HG02870 (cell line): ENCODE results near the gene MAML2.

Experiments used
- ATAC-seq: cut with Tn5 transposase; IDR thresholded peaks from one replicate; pipeline ENCODE4 v1.9.1; 2021; ENCODE audit warnings: mild to moderate bottlenecking, moderate library complexity; ENCODE audit not compliant: unreplicated experiment

MAML2 gene

DNA sequence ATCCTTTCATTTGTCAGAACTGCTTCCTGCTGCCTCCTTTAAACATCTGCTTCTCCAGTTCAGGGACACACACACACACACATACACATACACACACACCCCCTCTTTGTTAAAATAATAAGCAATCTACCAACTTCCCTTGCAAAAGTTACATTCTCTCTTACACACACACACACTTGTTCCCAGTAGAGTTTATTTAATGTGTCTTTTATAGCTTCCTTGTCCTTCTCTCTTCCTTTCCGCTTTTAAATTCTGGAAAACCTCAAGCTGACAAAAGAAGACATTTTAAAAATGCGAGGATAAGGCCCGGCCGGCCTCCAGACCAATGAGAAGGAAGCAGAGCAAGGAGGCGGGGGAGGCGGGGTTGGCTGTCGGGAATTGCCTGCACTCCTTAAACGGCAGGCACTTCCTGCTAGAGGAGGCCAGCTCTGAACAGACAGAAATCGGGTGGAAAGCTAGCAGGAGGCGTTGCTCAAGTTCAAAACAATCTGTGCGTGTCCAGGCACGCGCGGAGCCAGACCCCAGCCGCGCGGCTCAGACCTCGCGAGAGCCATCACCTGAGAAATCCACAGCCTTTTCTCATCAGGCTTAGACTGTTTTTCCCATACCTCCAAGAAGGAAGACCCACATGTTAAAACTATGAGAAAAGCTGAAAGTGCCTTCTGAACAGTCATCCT lies 99.9 kb downstream of the MAML2 start:
- peak; percentile 89 for ATAC-seq

DNA sequence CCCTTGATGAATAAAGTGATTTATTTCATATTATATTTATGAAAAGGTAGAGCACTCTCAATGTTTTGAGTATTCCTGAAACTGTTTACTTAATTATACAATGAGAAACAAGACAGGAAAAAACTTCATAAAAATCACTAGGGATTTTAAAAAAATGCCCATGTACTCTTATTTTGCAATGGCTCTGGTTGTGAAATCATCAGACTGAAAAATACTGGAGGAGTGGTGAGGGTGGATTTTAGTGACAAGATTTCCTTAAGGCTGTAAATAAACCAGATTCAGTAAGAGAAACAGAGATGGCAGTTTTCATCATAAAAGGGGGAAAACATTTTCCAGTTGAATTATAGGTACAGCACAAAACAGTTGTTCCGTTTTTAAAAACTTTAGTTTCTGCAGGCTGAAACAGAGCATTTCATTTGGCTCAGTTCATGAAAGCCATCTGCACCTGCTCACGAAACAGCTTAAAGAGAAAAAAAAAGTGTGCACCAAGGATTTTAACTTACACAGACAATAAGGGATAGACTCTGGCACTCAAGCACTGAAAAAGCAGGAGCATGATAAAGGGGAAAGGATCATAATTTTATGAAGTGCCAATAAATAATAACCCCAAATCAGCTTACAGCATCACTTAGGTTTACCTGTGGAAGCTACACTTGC lies 100.7 kb downstream of the MAML2 start:
- no peak for ATAC-seq

DNA sequence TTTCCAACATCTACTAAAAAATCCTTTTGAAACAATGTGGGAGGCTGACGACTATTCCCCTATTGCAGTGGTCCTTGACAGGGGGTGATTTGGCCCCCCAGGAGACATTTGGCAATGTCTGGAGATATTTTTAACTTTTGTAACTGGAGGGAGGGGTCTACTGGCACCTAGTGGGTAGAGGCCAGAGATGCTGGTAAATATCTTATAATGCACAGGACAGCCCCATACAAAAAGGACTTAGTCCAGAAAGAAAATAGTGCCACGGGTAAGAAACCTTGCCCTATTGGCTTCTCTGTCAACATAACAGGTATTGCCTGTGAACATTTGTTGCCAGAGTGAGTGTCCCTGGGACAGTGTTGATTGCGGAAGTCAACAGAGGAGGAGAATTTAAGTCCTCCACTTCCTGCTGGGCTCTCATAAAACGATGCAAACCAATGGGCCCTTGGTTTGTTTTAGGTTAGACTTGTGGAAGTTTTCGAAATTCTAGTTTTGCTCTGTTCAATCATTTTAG lies 101.6 kb downstream of the MAML2 start:
- no peak for ATAC-seq

DNA sequence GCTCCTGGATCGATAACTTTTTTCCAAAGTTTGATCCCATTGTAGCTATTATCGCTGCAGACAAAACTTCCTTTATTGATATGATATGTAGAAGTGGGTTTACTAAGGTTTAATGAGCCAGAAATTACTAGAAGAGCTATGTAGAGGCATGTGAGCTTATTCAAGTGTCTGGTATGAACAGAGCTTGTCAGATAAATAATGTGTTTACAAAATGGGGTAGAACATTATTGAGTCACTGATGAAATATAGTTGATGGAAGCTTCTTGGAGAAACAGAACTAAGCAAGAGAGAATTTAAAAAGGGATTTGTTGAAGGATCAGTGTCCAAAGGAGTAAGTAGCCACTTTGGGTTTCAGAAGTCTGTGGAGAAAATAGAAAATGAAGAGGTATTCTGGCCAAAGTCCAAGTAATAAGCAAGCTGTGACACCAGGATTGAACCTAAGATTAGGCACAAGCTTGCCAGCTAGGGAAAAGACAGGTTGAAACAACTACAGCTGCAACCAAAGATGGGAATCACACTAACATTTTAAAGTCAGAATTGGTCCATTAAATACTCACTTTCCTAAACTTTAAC lies 104.3 kb downstream of the MAML2 start:
- no peak for ATAC-seq

GRCh38 chr11:96237766-96238266 lies 105.2 kb downstream of the MAML2 start:
- no peak for ATAC-seq

GRCh38 chr11:96235751-96236150 lies 107.2 kb downstream of the MAML2 start:
- peak; percentile 99 for ATAC-seq

DNA sequence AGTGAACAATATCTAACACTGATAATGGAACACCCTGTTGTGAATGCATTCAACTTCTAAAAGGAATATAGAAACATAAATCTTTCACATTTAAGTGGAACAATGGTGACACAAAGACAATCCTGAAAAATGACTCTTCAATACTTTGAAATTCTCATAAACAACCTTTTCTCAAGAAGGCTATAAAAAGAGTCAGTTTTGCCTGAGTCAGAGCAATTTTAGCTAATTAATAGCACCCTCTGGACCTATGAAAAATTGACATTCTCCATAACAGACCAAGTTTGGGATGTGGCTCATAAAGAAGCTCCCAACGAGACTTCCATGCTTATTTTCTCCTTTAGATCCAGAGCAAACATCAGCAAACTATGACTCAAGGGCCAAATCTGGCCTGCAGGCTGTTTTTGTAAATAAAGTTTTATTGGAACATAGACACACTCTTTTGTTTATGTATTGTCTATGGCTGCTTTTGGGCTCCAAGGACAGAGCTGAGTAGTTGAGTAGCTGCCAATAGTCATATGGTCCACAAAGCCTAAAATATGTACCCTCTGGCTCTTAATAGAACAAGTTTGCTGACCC lies 108.0 kb downstream of the MAML2 start:
- ATAC-seq = no peak

- no peak for ATAC-seq
Observed at GRCh38 chr11:96232132-96232531, 110.9 kb downstream of the MAML2 start.

- no peak for ATAC-seq
Observed at GRCh38 chr11:96230686-96231085, 112.3 kb downstream of the MAML2 start.

DNA sequence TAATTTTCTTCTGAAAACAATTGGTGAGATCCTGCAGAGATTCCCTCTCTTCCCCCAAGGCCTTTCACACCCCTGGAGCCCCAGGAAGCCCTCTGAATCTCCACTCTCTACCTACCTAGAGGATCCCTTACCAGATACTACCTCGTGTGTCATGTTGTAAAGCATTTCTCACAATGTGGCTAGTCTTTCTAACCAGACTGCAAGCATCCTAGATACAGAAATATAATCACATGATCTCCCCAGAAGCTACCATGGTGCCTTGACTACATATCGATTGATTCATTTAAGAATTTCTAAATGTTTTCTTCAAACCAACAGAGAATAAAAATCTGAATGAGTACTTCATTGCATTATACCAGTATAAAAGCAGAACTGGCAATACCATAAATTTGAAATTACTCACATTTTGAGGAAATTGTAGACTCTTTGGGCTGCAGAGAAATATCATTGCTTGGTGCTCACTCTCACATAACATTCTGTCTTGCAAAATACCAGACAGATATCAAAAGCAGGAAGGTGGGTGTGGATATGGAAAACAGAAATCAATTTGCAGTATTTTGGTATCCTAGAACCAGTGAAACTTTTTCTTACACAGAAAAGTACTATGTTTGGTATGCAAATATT lies 113.5 kb downstream of the MAML2 start:
- no peak for ATAC-seq

DNA sequence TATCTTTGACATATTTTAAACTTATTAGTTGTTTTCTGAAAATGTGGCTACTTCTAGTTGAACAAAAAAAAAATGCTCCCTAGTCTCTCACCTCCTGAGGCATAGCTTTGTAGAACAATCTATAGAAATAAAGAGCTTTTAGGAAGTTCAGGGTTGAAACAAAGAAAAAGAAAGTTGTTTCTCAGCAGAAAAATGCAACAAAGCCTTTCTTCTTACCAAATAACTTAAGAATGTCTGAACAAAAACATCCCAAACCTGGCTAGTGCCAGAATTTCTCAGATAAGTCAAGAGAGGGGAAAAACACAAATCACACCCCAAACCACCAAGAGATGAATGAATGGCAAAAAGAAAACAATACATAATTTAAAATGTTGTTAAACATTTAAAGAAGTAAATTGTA lies 114.1 kb downstream of the MAML2 start:
- no peak for ATAC-seq

DNA sequence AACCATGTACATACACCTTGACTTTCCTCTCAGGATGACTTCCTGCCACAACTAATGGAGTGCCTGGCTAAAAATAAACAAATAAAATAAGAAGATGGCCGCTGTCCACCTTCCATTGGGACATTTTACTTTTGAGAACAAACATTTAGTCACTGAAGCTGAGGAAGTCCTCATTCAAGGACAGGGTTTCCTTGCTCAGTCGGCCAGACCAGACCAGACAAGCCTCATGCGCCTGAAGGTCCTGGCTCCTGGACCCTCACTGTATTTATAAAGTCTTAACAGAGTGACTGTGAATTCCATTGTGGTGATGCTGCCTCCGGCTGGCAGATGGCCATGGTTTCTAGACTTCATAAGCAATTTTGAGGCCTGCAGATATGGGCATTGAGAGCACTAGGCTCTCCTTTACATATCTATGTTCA lies 114.5 kb downstream of the MAML2 start:
- no peak for ATAC-seq

DNA sequence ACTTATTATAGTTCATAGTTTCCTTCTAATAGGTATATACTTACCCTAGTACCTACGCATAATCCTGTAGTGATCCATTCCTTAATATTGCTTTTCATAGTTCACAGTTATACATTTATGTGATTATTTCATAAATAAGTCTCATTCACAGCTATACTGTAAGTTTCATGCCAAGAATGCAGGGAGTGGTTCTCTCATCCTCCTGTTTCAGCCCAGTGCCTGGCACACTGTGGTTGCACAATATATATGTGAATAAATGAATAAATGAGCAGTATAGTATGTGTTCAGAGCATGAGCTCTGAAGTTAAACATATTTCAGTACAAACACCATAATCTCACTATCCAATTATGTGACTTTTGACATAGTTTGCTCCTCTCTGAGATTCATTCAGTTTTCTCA lies 115.8 kb downstream of the MAML2 start:
- no peak for ATAC-seq

DNA sequence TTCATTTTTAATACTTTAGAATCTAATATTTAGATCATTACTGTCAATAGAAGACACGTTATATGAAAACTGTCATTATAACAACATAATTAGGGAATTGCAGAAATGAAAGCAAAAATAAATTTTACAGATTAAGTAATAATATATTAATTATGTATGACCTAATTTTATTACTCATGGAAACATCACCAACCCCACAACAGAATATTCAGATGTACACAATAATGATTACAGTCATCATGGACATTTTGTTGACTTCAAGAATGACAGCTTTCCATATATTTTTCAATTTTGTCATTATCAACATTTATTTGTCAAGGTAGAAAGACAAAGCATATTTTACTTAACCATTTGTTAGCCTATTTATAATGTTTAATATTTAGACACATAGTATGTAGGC lies 119.9 kb downstream of the MAML2 start:
- ATAC-seq = no peak

- ATAC-seq = no peak
Observed at GRCh38 chr11:96222102-96222501, 120.9 kb downstream of the MAML2 start.

DNA sequence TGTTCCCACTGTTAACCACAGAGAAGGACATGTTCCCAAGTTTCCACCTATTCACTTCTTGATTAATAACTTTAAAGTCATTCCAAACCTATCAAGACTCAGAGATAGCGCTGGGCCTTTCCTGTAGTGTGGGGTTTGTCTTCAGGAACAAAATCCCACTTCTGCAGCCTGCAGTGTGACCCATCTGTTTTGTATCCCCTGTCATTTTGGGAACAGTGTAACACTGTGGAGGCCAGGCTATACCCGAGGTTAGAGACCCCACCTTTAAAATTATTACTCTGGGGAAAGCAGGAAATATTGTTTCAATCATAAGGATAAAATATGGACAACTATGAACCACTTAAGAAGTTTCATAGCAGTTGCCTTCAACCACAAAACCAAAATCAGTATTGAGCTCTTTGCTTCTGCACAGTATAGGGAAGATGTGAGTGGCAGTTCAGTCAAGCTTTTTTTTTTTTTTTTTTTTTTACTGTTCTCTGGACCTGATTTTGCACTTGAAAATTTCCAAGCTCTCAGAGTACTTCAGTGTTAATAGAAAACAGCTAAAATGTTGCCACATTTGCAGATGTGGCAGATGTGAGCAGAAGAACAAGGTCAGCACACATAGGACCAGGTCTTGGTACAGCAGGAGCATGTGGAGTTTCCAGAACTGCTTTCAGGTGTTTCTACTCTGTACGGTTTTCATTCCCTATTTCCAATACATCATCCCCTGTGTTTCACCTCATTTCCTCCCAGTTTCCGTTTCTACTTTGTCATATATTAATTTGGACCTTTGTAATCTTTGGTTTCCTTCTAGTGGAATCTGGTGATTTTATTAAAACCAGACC lies 121.5 kb downstream of the MAML2 start:
- no peak for ATAC-seq

- ATAC-seq = no peak
Observed at GRCh38 chr11:96219981-96220623, 122.9 kb downstream of the MAML2 start.

- no peak for ATAC-seq
Observed at GRCh38 chr11:96218901-96219300, 124.1 kb downstream of the MAML2 start.

GRCh38 chr11:96218006-96218405 lies 125.0 kb downstream of the MAML2 start:
- ATAC-seq = no peak

DNA sequence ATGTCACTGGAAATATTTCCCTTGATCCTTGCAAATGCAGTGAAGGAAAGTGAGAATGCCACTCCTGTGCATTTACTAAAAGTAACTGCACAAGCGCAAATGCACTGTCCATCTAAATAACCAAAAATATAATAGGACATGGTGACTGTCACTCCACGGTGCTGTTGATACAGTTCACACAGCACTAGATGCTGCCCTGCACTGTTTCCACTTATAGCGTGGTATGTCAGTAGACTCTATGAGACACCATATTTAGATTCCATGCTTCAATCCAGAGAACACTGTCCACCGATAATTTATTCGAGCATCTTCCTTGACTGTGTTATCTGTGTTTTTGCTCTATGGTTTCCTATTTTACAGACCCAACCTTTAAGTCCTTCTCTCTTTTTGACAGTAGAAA lies 125.8 kb downstream of the MAML2 start:
- no peak for ATAC-seq
